OCI-LY7 (cell line): ENCODE measurements around the gene NXPH2. TPM values are rescaled to one million over a fixed set of nuclear protein-coding genes. Genes with fewer than 3 reads are reported as not detected.
"Not testable (repeated sequence)": the region's sequence is repeated elsewhere in the genome, so short reads cannot be mapped to it uniquely, and the experiment has no call there.

Source experiments
- BruUV-seq: library from RNA; stranded (reverse); fragments of 400-500 nt; replicated peaks from 2 replicates; lab custom pipeline; 2021; lab: Mats Ljungman, UMichigan
- CTCF ChIA-PET: fragments of 300-600 bp; sonication (Branson Sonifier 250); formaldehyde crosslinking; loops from one replicate; lab custom pipeline; 2022; ENCODE audit warnings: antibody characterized with exemption; ENCODE audit not compliant: unreplicated experiment; lab: Charles Lee
- POLR2A ChIA-PET: fragments of 300-600 bp; sonication (Branson Sonifier 250); formaldehyde crosslinking; loops from one replicate; lab custom pipeline; 2022; ENCODE audit warnings: antibody characterized with exemption; lab: Charles Lee
- DNase-seq: peaks from one replicate; pipeline ENCODE4 v3.0.0-alpha.2; 2015; ENCODE audit warnings: low spot score
- H2AFZ ChIP-seq: fragments of 200-600 bp; sonication (generic), shearing (Covaris generic); 2 replicates; pipeline ENCODE4 v1.6.1; 2014; ENCODE audit warnings: mild to moderate bottlenecking, antibody characterized with exemption, low read length, moderate library complexity
- H3K27ac ChIP-seq: fragments of 200-600 bp; sonication (generic); 2 replicates; pipeline ENCODE4 v1.5.1; 2014; ENCODE audit warnings: mixed run types, low read depth, mild to moderate bottlenecking, moderate library complexity, low read length, inconsistent platforms; ENCODE audit not compliant: poor library complexity, severe bottlenecking
- H3K36me3 ChIP-seq: fragments of 200-600 bp; sonication (generic); 2 replicates; pipeline ENCODE4 v1.6.1; 2014; ENCODE audit warnings: mild to moderate bottlenecking, antibody characterized with exemption, low read length, moderate library complexity, mixed read lengths; ENCODE audit not compliant: insufficient read depth
- H3K4me1 ChIP-seq: fragments of 200-600 bp; sonication (generic); 2 replicates; pipeline ENCODE4 v1.5.1; 2014; ENCODE audit warnings: mild to moderate bottlenecking, low read length; ENCODE audit not compliant: insufficient read depth, poor library complexity, severe bottlenecking
- H3K4me2 ChIP-seq: fragments of 200-600 bp; sonication (generic); 2 replicates; pipeline ENCODE4 v1.6.1; 2014; ENCODE audit warnings: mild to moderate bottlenecking, low read length
- H3K4me3 ChIP-seq: fragments of 200-600 bp; sonication (generic); 2 replicates; pipeline ENCODE4 v1.5.1; 2014; ENCODE audit warnings: mild to moderate bottlenecking, low read depth, low read length; ENCODE audit not compliant: poor library complexity, severe bottlenecking
- H3K79me2 ChIP-seq: fragments of 200-600 bp; sonication (generic); 2 replicates; pipeline ENCODE4 v1.6.1; 2016; ENCODE audit warnings: low read depth, mild to moderate bottlenecking, low read length, moderate library complexity, mixed read lengths; ENCODE audit not compliant: insufficient read depth
- H3K9me2 ChIP-seq: fragments of 200-600 bp; sonication (generic); 2 replicates; pipeline ENCODE4 v1.6.1; 2016; ENCODE audit warnings: mild to moderate bottlenecking, low read length, mixed read lengths; ENCODE audit not compliant: insufficient read depth
- H3K9me3 ChIP-seq: fragments of 200-600 bp; sonication (generic); 2 replicates; pipeline ENCODE4 v1.6.1; 2014; ENCODE audit warnings: mild to moderate bottlenecking, mixed run types, low read length, mixed read lengths
- H4K20me1 ChIP-seq: fragments of 200-600 bp; sonication (generic); 2 replicates; pipeline ENCODE4 v1.6.1; 2014; ENCODE audit warnings: mild to moderate bottlenecking, antibody characterized with exemption, low read length, moderate library complexity, mixed read lengths; ENCODE audit not compliant: insufficient read depth
- CTCF ChIP-seq: fragments of 200-600 bp; sonication (generic); conservative IDR thresholded peaks from 2 replicates; pipeline ENCODE4 v1.5.1; 2014; ENCODE audit warnings: mild to moderate bottlenecking, antibody characterized with exemption, low read length, moderate library complexity, mixed read lengths
- EZH2phosphoT487 ChIP-seq: fragments of 200-600 bp; sonication (generic); IDR thresholded peaks from 2 replicates; pipeline ENCODE4 v1.6.1; 2018; ENCODE audit warnings: low read depth, borderline replicate concordance, mild to moderate bottlenecking, mixed run types, antibody characterized with exemption, low read length, moderate library complexity, mixed read lengths
- intact Hi-C: fragments of 100-400 bp; cut with micrococcal nuclease; formaldehyde crosslinking; loops from one replicate; pipeline ENCODE4 v1.10.0; 2022; ENCODE audit not compliant: unreplicated experiment
- total RNA-seq, 2 experiments: library from RNA; depleted of rRNA in 1 of 2; stranded (reverse); fragments of >200 nt in 1 of 2; shearing (Covaris generic) in 1 of 2; gene quantifications; 2 replicates each; pipeline ENCODE4 v1.2.3, GENCODE V29; 2014 to 2022

The NXPH2 gene
- total RNA-seq, 2 experiments from 2014 or later: not detected

DNA sequence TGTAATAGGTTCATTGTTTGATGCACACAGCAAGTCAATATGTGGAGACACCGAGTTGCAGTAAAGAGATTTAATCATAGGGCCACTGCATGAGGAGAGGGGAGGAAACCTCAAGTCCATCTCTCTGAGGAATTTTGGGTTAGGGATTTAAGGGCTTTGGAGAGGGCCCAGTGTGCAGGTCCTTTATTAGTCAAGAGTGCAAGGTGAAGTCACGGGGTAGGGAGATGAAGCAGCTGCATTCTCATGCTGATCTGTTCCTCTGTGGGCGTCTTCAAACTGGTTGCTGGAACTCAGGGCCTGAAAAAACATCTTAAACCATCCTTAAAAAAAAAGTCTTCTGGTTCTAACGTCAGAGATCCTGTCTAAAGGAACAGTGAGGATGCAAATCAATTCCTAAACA lies 131.6 kb downstream of the NXPH2 start:
- Histone ChIP-seq H3K27ac (no peak overlapping the region), H3K9me3 (no peaks in the 10 kb centered on the region), H2AFZ (no peak overlapping the region), H4K20me1 (no peaks in the 10 kb centered on the region), H3K9me2 (no peaks in the 10 kb centered on the region), H3K4me2 (no peak overlapping the region), H3K4me1 (no peaks in the 10 kb centered on the region), H3K36me3 (no peaks in the 10 kb centered on the region), H3K79me2 (no peaks in the 10 kb centered on the region), H3K4me3 (no peak overlapping the region)
- CTCF ChIA-PET: no interaction called here
- DNase-seq: no peak
- POLR2A ChIA-PET: no interaction called here
- intact Hi-C loops: no loop called here
- no TSS peak for BruUV-seq
- TF ChIP-seq EZH2phosphoT487 (no peak), CTCF (no peak)

DNA sequence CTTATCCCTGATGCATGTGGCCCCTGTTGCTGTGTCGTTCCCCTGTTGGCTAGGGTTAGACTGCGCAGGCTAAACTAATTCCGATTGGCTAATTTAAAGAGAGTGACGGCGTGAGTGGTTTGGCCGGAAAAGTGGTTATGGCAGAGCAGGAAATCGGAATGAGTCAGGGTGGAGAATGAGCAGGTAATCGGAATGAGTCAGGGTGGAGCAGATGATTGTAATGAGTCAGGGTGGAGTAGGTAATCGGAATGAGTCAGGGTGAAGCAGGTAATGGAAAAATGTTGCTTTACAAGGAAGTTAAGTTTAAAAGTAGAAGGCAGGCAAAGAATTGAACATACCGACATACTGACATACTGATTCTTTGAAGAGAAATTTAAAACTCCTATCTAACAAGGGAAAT lies 135.4 kb downstream of the NXPH2 start:
- POLR2A ChIA-PET, H3K4me2 ChIP-seq, BruUV-seq, intact Hi-C loops, H2AFZ ChIP-seq, DNase-seq, H3K9me3 ChIP-seq, H3K27ac ChIP-seq, H3K4me3 ChIP-seq, CTCF ChIA-PET, H3K36me3 ChIP-seq, H3K79me2 ChIP-seq, H3K9me2 ChIP-seq, H4K20me1 ChIP-seq, H3K4me1 ChIP-seq: not testable (repeated sequence)

- BruUV-seq: no TSS peak
- Histone ChIP-seq H3K27ac (no peak overlapping the region), H4K20me1 (no peaks in the 10 kb centered on the region), H3K4me2 (no peak overlapping the region), H3K4me3 (no peak overlapping the region), H3K4me1 (no peaks in the 10 kb centered on the region), H3K9me2 (no peaks in the 10 kb centered on the region), H3K36me3 (no peaks in the 10 kb centered on the region), H2AFZ (no peak overlapping the region), H3K79me2 (no peaks in the 10 kb centered on the region), H3K9me3 (no peaks in the 10 kb centered on the region)
- CTCF ChIA-PET: no interaction called here
- intact Hi-C loops: no loop called here
- no peak for DNase-seq
- TF ChIP-seq CTCF: no peak
- no peak for TF ChIP-seq EZH2phosphoT487
- POLR2A ChIA-PET: no interaction called here
These were observed 139.1 kb downstream of the NXPH2 start for GRCh38 chr2:138640921-138641676.
